ENCODE measurements around the gene C12orf76.
A peak's percentile ranks its signal among the peaks of the same experiment; 100 is the strongest.

DNA sequence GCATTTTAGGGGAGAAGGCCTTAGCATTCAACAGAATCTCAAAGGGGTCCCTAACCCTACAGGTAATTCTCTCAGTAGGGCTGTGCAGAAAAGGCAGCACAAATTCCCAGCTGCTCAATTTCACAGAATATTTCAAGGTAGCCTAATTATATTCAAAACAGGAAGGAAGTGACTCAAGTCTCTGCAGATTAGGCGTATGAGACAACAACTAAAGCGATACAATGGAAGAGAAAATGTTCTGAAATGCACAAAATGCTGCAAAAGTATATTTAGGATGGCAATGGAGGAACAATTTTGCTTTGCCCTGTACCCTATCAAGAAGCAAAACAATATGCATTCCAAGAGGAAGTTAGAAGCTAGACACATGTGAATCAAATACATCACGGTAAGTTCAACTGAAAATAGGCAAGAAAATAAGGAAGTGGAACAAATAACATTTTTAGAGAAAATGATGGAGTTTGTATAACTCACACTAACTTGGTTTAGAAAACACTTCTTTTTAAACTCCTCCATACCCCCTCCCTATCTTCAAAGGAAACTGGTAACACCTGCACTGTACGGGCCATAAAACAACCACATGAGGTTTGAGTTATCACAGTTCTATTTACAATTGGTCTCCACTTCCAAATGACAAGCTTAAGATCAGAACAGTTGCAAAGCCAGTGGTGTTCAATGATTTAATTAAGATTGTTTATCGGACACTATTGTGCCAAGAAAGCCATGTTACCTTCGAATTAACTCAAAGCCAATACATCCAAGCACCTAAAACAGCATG lies 53.7 kb downstream of the C12orf76 start:
- no peak for TF ChIP-seq ZNF335 (tag by site-specific recombination; conservative IDR thresholded peaks at IDR 0.05)
- TF ChIP-seq, protein P1, sequence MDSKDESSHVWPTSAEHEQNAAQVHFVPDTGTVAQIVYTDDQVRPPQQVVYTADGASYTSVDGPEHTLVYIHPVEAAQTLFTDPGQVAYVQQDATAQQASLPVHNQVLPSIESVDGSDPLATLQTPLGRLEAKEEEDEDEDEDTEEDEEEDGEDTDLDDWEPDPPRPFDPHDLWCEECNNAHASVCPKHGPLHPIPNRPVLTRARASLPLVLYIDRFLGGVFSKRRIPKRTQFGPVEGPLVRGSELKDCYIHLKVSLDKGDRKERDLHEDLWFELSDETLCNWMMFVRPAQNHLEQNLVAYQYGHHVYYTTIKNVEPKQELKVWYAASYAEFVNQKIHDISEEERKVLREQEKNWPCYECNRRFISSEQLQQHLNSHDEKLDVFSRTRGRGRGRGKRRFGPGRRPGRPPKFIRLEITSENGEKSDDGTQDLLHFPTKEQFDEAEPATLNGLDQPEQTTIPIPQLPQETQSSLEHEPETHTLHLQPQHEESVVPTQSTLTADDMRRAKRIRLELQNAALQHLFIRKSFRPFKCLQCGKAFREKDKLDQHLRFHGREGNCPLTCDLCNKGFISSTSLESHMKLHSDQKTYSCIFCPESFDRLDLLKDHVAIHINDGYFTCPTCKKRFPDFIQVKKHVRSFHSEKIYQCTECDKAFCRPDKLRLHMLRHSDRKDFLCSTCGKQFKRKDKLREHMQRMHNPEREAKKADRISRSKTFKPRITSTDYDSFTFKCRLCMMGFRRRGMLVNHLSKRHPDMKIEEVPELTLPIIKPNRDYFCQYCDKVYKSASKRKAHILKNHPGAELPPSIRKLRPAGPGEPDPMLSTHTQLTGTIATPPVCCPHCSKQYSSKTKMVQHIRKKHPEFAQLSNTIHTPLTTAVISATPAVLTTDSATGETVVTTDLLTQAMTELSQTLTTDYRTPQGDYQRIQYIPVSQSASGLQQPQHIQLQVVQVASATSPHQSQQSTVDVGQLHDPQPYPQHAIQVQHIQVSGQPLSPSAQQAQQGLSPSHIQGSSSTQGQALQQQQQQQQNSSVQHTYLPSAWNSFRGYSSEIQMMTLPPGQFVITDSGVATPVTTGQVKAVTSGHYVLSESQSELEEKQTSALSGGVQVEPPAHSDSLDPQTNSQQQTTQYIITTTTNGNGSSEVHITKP (tag by site-specific recombination; IDR thresholded peaks at IDR 0.05): 0 out of 2 replicates have a peak, but pooled peaks have one; percentile 10
